Activated naive CD8-positive, alpha-beta T cell (primary cell): ENCODE measurements around the gene UNC93B1.

Experiments used
- H3K27ac Mint-ChIP-seq: one replicate; pipeline ENCODE4 v1.8.0; 2021; ENCODE audit warnings: mixed read lengths
- H3K27me3 Mint-ChIP-seq: one replicate; pipeline ENCODE4 v1.8.0; 2021; ENCODE audit warnings: mixed read lengths
- H3K36me3 Mint-ChIP-seq: one replicate; pipeline ENCODE4 v1.8.0; 2021; ENCODE audit warnings: mixed read lengths
- H3K4me1 Mint-ChIP-seq: one replicate; pipeline ENCODE4 v1.8.0; 2021; ENCODE audit warnings: low read depth, mixed read lengths
- H3K4me3 Mint-ChIP-seq: one replicate; pipeline ENCODE4 v1.8.0; 2021; ENCODE audit warnings: mild to moderate bottlenecking, mixed read lengths
- H3K9me3 Mint-ChIP-seq: one replicate; pipeline ENCODE4 v1.8.0; 2021; ENCODE audit warnings: low read depth, mixed read lengths

The UNC93B1 gene

DNA sequence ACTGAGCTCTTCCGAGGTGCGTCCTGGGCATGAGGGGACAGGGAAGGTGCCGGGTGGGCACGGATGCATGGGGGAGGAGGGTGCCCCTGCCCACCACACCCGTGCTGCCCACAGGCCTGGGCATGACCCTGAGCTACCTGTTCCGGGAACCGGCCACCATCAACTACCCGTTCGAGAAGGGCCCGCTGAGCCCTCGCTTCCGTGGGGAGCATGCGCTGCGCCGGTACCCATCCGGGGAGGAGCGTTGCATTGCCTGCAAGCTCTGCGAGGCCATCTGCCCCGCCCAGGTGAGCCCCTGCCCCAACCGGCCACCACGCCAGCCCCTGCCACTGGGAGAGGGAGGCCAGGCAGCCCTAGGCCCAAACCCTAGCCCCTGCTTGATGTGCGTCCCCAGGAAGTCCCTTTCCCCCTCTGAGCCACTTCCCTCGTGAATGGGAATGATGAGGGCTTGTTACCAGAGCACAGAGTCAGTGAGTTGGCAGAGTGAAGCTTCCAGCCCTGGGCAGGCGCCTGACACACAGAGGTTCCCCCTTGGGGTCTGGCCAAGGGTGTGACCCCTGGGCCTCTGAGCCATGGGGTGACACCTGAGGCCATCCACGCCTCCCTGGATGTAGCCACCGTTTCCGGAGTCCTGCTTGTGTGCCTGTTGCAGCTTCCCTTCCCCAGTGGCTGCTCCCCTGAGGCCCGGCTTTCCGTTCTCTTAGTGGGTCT is 29.3 kb upstream of the UNC93B1 start:
- Mint-ChIP-seq H3K4me1 (peaks cover 26% of the 10 kb centered on the region), H3K27me3 (no peaks in the 10 kb centered on the region), H3K4me3 (no peak overlapping the region), H3K27ac (no peak overlapping the region), H3K9me3 (no peaks in the 10 kb centered on the region), H3K36me3 (no peaks in the 10 kb centered on the region)

DNA sequence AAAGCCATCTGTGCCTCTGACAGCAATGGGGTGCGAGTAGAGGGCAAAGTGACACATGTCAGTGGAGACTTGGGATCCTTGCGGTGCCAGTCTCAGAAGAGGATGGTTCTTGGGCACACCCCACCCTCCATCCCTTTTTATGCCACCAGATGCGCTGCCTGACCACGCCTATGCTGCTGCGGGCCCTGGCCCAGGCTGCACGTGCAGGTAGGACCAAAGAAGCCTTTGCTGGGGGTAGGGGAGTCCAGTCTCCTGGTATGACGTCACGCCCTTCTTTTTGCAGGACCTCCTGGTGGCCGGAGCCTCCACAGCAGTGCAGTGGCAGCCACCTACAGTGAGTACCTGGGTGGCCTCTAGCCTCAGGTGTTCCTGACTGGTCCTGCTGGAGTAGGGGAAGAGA is 28.1 kb upstream of the UNC93B1 start:
- Mint-ChIP-seq H3K27me3 (no peaks in the 10 kb centered on the region), H3K4me1 (peaks cover 21% of the 10 kb centered on the region), H3K36me3 (no peaks in the 10 kb centered on the region), H3K9me3 (no peaks in the 10 kb centered on the region), H3K4me3 (peak overlapping the region; percentile 98), H3K27ac (peak overlapping the region; percentile 98)

DNA sequence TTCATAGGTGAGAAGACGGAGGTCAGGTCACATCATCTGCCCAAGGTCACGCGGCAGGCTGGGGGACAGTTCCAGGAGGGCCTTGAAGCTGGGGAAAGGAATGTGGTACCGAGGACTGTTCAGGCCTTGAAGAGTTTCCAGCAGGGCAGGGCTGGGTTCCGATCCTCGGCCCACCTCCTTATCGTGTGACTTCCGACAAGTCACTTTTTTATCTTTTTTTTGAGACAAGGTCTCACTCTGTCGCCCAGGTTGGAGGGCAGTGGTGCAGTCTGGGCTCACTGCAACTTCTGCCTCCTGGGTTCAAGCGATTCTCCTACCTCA is 27.2 kb upstream of the UNC93B1 start:
- H3K9me3 Mint-ChIP-seq = no peaks in the 10 kb centered on the region
- H3K27me3 Mint-ChIP-seq = no peaks in the 10 kb centered on the region
- H3K27ac Mint-ChIP-seq = peak overlapping the region; percentile 98
- H3K4me1 Mint-ChIP-seq = peaks cover 20% of the 10 kb centered on the region
- H3K36me3 Mint-ChIP-seq = no peaks in the 10 kb centered on the region
- peak overlapping the region; percentile 98 for H3K4me3 Mint-ChIP-seq

DNA sequence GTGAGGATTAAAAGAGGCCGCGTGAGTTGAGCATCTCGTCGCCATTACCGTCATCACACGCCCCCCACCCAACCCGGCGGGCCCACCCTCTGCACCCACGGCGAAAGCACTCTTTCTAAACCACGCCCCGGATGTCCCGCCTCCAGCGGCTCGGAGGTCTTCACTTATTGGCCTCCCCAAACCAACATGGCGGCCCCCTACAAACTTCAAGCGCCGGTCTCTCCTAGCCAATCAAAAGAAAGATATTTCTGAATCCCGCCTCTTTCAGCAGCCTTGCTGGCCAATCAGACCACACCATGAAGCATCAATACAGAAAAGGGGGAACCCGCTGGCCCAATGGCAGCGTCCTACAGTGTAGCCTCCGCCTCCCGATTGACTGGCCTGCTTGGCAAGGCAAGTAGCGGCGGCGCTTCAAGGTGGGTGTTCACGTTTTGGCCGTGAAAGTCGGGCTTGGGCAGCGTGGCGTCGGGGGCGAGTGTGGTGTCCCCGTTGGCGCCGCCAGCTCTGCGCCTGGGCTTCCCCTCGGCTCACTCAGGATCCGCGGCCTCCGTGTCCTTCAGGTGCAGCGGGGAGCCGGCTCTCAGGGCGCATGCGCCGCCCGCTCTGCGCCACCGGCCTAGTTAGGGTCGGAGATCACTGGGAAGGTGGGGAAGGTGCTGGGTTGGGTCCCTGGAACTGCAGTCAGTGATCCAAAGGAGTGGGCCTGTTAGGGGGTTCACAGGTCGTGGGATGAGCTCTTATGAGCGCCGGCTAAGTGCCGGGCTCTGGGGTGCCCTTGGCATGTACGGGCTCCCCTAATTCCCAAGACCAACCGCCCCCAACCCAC is 26.6 kb upstream of the UNC93B1 start, which contains the start of gene NDUFS8:
Gene NDUFS8 (plus strand): TSS at position 364 of the 826 bp plus-strand sequence. CDS start 1,471 bp downstream, outside the sequence.
- H3K27ac Mint-ChIP-seq = peak within 1 kb of the TSS; percentile 98
- no peaks in the 10 kb centered on the region for H3K36me3 Mint-ChIP-seq

DNA sequence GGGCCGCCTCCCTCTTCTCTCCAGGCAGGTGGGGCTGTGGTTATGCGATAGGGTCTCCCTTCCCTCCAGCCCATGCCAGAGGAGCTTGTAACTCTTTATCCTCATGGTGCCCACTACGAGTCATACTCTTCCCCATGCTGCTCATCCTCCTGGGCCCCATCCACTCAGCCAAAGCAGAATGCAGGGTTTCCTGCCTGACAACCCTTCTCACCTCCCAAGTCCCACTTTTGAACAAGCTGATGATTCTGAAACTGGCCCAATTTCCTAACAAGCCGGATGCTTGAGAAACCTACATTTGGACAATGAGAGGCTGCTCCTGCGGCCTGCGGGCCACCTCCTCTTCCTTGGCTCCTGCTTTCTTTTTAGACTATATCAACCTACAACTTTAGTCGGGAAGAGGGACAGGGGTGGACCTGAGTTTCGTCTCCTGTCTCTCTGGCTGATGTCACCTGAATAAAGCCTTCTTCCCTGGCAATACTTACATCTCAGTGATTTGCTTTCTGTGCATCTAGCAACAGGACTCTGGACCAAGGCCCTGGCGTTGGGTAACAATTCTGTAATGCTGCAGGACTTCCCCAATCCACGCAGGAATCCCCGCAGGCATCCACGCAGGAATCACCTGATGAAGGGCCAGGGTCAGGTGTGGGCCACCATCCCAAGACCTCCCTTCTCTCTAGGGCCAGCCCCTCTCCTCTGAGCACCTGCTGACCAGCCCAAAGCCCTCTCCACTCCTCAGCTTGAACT is 25.1 kb upstream of the UNC93B1 start:
- H3K27me3 Mint-ChIP-seq = no peaks in the 10 kb centered on the region
- peaks cover 20% of the 10 kb centered on the region for H3K4me1 Mint-ChIP-seq
- H3K36me3 Mint-ChIP-seq = peaks cover 3% of the 10 kb centered on the region
- H3K4me3 Mint-ChIP-seq = peak overlapping the region; percentile 98
- H3K9me3 Mint-ChIP-seq = peaks cover 7% of the 10 kb centered on the region
- no peak overlapping the region for H3K27ac Mint-ChIP-seq

More for the DNA sequence above, 26.6 kb upstream of the UNC93B1 start, which contains the start of gene NDUFS8:
- Mint-ChIP-seq H3K9me3 (no peaks in the 10 kb centered on the region), H3K4me1 (peaks cover 20% of the 10 kb centered on the region), H3K27me3 (no peaks in the 10 kb centered on the region), H3K4me3 (peak within 1 kb of the TSS; percentile 98)

DNA sequence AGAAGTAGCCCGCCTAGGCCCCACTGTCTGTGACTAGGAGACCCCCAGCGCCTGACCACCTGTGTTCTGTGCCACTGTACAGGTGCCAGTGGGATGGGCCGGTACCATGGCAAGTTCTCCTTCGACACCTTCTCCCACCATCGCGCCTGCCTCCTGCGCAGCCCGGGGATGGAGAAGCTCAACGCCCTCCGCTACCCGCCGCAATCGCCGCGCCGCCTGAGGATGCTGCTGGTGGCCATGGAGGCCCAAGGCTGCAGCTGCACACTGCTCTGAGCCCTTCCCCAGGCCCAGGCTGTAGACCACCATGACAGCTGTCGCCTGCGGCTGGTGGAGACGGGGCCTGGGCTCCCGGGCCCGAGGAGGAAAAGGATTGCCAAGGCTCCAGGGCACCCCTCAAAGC is 23.8 kb upstream of the UNC93B1 start:
- H3K36me3 Mint-ChIP-seq = peaks cover 3% of the 10 kb centered on the region

DNA sequence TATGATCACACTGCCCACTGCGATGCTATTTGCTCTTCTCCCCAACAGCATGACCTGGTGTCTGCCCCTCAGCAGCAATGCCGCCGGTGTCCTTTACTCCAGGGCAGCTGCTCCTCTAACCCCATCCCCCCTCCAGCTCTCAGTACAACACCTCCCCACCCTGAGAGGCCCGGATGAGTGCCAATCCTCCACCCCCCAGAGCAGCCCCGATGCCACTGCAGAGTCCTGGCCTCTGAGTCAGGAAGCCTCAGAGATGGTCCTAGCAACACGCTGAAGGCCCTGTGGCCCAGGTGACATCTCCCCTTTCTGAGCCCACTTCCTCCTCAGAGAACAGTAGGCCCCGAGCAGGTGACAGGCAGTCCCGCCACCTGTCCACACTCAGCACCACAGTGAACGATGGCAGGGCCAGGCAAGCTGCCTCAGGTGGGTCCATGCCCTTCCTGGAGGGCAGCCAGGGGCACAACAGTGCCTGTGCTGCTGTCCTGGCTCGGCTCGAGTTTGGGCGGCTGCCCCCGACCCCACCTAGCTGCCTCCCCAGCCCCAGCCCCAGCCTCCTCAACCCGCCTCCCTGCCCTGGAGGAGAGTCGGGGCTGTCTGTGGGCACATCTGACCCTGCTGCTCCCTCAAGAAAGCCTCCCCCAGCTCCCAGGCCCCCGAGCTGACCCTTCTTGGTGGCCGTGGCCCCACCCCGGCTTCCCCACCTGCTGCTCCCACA is 22.7 kb upstream of the UNC93B1 start:
- Mint-ChIP-seq H3K4me3 (no peak overlapping the region), H3K36me3 (peaks cover 3% of the 10 kb centered on the region), H3K9me3 (peaks cover 7% of the 10 kb centered on the region), H3K27me3 (no peaks in the 10 kb centered on the region), H3K4me1 (peaks cover 14% of the 10 kb centered on the region), H3K27ac (no peak overlapping the region)

More for the DNA sequence above, 23.8 kb upstream of the UNC93B1 start:
- no peaks in the 10 kb centered on the region for H3K27me3 Mint-ChIP-seq
- H3K27ac Mint-ChIP-seq = no peak overlapping the region
- H3K9me3 Mint-ChIP-seq = peaks cover 7% of the 10 kb centered on the region
- no peak overlapping the region for H3K4me3 Mint-ChIP-seq
- H3K4me1 Mint-ChIP-seq = peaks cover 20% of the 10 kb centered on the region

DNA sequence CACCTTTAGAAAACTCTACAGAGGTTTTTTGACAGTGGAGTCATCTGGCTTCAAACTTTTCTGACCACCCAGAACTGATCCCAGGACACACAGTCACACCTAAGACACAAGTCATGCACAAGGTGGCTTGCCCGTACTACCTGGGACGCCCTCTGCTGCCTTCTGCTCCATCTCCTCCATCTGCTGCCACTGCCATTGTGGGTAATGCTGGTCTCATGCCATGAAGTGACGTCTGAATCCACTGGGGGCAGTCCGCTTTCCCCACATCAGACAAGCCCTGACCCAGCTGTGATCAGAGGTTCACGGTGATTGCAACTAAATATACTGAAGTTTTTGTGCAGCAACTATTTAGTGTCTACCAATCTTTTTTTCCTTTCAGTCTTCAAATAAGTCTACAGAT is 21.1 kb upstream of the UNC93B1 start:
- Mint-ChIP-seq H3K27ac (no peak overlapping the region), H3K36me3 (peaks cover 3% of the 10 kb centered on the region), H3K4me1 (peaks cover 8% of the 10 kb centered on the region), H3K9me3 (peaks cover 7% of the 10 kb centered on the region), H3K27me3 (no peaks in the 10 kb centered on the region), H3K4me3 (no peak overlapping the region)

DNA sequence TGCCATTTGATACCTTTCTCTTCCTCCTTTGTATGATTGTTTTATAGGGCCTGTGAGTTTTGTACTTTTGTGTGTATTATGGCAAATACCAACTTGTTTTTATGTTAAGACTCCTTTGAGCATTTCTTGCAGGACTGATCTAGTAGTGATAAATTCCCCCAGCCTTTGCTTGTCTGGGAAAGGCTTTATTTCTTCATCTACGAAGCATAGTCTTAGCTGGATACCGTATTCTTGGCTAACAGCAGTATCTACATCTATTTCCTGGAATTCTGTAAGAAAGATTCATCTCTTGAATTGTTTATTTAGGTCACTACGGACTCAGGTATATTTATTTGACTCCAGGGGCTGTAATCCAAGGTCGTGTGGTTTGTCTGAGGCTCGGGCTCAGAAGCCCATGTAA is 20.6 kb upstream of the UNC93B1 start:
- H3K4me1 Mint-ChIP-seq = peaks cover 6% of the 10 kb centered on the region
- H3K4me3 Mint-ChIP-seq = no peak overlapping the region
- no peaks in the 10 kb centered on the region for H3K27me3 Mint-ChIP-seq
- H3K9me3 Mint-ChIP-seq = peaks cover 7% of the 10 kb centered on the region
- no peak overlapping the region for H3K27ac Mint-ChIP-seq
- peaks cover 3% of the 10 kb centered on the region for H3K36me3 Mint-ChIP-seq

DNA sequence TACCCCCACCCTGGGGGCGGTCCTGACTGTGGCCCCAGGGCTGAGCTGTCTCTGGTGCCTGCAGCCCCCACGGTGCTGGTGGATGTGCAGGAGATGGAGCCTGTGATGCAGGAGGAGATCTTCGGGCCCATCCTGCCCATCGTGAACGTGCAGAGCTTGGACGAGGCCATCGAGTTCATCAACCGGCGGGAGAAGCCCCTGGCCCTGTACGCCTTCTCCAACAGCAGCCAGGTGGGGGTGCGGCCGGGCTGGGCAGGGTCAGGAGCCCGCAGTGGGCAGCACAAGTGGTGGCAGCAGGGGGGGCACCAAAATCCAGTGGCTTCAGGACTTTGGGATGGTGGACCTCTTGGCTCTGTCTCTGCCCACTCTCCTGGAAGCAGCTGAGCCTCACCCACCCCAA is 18.6 kb upstream of the UNC93B1 start:
- H3K27me3 Mint-ChIP-seq = no peaks in the 10 kb centered on the region
- H3K36me3 Mint-ChIP-seq = peaks cover 3% of the 10 kb centered on the region
- no peak overlapping the region for H3K4me3 Mint-ChIP-seq
- peaks cover 7% of the 10 kb centered on the region for H3K9me3 Mint-ChIP-seq
- H3K4me1 Mint-ChIP-seq = no peaks in the 10 kb centered on the region
- no peak overlapping the region for H3K27ac Mint-ChIP-seq

DNA sequence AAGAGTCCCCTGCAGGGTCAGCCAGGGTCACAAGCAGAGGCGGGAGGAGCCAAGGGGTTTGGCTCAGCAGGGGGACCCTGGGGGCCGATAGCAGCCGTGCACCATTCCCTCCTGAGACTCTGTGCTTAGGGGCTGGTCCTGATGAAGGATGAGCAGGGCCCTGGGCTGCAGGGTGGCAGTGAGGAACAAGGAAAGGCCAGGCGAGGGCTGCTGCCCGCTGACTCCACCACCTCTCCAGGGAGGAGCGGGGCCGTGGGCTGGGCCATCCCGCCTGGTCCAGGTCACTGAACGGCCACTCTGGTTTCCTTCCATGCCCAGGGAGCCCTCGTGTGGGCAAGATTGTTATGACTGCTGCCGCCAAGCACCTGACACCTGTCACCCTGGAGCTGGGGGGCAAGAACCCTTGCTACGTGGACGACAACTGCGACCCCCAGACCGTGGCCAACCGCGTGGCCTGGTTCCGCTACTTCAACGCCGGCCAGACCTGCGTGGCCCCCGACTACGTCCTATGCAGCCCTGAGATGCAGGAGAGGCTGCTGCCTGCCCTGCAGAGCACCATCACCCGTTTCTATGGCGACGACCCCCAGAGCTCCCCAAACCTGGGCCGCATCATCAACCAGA is 17.4 kb upstream of the UNC93B1 start:
- Mint-ChIP-seq H3K4me1 (no peaks in the 10 kb centered on the region), H3K9me3 (peaks cover 7% of the 10 kb centered on the region), H3K27me3 (no peaks in the 10 kb centered on the region), H3K36me3 (peaks cover 3% of the 10 kb centered on the region), H3K4me3 (no peak overlapping the region), H3K27ac (no peak overlapping the region)

DNA sequence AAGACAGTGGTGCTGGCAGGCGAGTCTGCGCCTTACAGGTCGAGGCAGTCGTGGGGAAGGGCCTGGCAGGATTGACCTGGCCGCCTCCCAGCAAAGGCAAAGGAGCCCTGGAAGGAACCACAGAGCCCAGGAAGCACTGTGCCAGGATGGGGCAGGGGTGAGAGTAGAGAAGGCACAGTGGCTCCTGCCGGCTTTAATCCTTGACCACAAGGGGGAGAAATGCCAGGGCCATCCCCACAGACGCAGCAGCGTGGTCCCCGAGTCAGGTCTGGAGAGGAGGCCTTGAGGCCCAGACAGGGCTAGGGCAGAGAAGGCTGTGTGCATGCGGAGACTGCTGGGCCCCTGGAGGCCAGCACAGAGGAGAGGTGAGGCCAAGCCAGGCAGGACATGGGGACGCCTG is 16.7 kb upstream of the UNC93B1 start:
- H3K36me3 Mint-ChIP-seq = peaks cover 3% of the 10 kb centered on the region
- H3K4me1 Mint-ChIP-seq = no peaks in the 10 kb centered on the region
- no peaks in the 10 kb centered on the region for H3K27me3 Mint-ChIP-seq
- peaks cover 7% of the 10 kb centered on the region for H3K9me3 Mint-ChIP-seq
- H3K27ac Mint-ChIP-seq = no peak overlapping the region
- H3K4me3 Mint-ChIP-seq = no peak overlapping the region

DNA sequence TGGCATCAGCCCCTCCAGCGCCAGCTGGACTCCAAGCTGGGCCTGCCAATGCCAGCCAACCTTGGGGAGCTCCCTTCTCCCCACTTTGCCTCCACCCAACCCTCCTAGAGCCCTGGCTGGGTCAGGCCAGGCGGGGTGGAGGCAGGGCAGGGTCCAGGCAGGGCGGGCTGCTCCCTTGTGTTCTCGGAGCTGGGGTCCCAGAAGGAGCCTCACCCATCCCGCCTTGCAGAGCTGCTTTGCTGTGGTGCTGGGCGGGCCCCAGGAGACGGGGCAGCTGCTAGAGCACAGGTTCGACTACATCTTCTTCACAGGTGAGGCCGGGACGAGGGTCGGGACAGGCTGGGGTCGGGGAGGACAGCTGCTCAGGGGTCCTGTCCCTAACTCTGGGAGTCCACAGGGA is 15.6 kb upstream of the UNC93B1 start:
- Mint-ChIP-seq H3K36me3 (no peaks in the 10 kb centered on the region), H3K27ac (no peak overlapping the region)

DNA sequence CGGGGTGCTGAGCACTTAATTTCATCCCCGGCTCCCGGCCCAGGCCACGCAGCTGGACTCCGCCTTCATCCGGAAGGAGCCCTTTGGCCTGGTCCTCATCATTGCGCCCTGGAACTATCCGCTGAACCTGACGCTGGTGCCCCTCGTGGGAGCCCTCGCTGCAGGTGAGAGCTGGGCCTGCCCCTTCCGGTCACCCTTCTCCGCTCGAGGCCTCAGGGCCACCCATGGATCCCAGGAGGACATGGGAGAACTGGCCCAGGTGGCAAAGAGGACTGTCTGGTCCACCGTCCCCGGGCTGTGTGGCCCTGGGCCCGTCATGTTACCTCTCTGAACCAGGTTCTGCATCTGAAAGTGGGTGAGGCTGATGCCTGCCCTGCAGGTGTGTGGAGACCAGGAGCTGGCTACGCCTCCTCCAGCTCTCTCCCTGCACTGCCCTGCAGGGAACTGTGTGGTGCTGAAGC is 14.9 kb upstream of the UNC93B1 start:
- H3K27ac Mint-ChIP-seq = no peak overlapping the region
- no peak overlapping the region for H3K4me3 Mint-ChIP-seq
- H3K4me1 Mint-ChIP-seq = no peaks in the 10 kb centered on the region
- no peaks in the 10 kb centered on the region for H3K36me3 Mint-ChIP-seq
- no peaks in the 10 kb centered on the region for H3K9me3 Mint-ChIP-seq
- no peaks in the 10 kb centered on the region for H3K27me3 Mint-ChIP-seq

More for the DNA sequence above, 15.6 kb upstream of the UNC93B1 start:
- peaks cover 3% of the 10 kb centered on the region for H3K9me3 Mint-ChIP-seq
- H3K4me3 Mint-ChIP-seq = no peak overlapping the region
- no peaks in the 10 kb centered on the region for H3K27me3 Mint-ChIP-seq
- H3K4me1 Mint-ChIP-seq = no peaks in the 10 kb centered on the region
